ENCODE results near the gene PLA2G15.

PLA2G15 gene

GRCh38 chr16:68255712-68256111 is 10.5 kb downstream of the PLA2G15 start:
- FAIRE-seq: no peak

DNA sequence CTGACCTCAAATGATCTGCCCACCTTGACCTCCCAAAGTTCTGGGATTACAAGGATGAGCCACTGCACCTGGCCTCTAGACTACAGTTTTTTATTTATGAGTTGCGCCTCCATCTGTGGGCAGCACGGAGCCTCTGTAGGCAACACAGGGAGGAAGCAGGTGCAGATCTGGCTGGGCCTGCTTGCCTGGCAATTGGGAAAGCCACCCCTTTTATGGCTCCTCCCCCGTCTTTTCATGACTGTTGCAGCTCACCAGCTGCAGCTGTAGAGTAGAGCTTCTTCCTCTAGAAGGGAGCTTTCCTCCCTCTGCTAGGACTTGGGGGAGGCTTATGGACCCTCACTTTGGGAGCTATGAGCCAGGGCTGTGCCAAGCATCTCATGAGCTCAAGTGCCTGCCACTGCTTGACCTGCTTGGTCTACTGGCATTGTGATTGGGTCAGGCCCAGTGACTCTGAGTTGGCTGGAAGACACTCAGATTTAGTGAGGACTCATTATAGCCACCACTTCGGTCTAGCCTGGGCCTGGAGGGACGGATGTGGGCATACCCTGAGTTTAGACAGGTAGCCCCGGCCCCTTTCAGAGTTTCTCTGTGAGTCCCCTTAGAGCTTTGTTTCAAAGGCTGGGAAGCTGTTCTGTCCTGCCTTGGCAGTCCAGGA is 12.2 kb downstream of the PLA2G15 start:
- no peak for FAIRE-seq

- FAIRE-seq: no peak
Observed at GRCh38 chr16:68257906-68258800, 13.0 kb downstream of the PLA2G15 start.

DNA sequence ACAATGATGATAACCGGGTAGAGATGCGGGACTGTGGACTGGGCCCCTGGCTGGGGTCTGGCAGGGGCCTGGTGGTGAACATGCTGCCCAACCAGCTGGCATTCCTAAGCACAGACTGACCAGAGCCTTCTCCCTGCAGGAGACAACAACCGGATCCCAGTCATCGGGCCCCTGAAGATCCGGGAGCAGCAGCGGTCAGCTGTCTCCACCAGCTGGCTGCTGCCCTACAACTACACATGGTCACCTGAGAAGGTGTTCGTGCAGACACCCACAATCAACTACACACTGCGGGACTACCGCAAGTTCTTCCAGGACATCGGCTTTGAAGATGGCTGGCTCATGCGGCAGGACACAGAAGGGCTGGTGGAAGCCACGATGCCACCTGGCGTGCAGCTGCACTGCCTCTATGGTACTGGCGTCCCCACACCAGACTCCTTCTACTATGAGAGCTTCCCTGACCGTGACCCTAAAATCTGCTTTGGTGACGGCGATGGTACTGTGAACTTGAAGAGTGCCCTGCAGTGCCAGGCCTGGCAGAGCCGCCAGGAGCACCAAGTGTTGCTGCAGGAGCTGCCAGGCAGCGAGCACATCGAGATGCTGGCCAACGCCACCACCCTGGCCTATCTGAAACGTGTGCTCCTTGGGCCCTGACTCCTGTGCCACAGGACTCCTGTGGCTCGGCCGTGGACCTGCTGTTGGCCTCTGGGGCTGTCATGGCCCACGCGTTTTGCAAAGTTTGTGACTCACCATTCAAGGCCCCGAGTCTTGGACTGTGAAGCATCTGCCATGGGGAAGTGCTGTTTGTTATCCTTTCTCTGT is 14.0 kb downstream of the PLA2G15 start:
- no peak for FAIRE-seq

GRCh38 chr16:68263559-68264127 is 18.5 kb downstream of the PLA2G15 start:
- no peak for FAIRE-seq

- no peak for FAIRE-seq
Observed at GRCh38 chr16:68264128-68265077, 19.2 kb downstream of the PLA2G15 start, which contains the start of gene SLC7A6. SLC7A6 (plus strand) TSS chr16:68264526; CDS start chr16:68274727, 10,201 bp downstream.

GRCh38 chr16:68265078-68265920 is 20.1 kb downstream of the PLA2G15 start:
- FAIRE-seq: no peak

- FAIRE-seq: no peak
Observed at GRCh38 chr16:68267612-68268405, 22.6 kb downstream of the PLA2G15 start.

- FAIRE-seq: no peak
Observed at GRCh38 chr16:68269793-68270192, 24.6 kb downstream of the PLA2G15 start.

DNA sequence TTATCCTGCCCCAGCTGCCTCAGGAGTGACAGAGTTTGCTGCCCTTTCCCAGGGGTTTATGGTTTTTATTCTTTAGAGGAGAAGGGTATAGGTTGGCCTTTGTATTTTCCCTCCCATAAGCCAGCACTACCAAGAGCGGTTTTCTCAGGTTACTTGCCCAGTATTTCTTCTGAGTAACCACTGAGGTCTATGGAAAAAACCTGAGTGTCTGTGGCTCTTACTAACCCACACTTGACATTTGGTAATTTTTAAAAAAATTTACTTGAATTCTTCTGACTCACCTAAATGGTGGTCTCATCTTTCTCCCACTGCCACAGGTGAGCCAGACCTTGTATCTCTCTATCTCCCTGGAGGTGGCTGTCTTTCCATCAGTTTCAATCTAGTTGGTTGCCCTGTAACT is 25.2 kb downstream of the PLA2G15 start:
- no peak for FAIRE-seq

GRCh38 chr16:68272507-68273209 is 27.5 kb downstream of the PLA2G15 start:
- no peak for FAIRE-seq

DNA sequence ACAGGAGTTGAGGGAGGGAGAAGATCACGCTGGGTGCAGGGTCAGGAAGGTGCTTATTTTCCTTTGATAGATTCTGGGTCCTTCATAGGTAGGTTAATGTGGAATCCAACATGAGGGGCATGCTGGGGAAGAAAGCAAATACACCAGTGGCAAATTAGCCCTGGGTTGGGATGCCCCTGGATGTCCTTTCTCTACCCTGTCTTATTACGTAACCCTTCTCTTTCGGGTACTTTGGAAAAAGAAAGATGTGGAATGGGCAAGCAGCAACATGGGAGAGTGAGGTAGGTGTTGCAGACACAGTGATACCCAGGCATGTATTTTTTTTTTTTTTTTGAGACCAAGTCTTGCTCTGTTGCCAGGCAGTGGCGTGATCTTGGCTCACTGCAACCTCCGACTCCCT is 28.3 kb downstream of the PLA2G15 start:
- FAIRE-seq: no peak

DNA sequence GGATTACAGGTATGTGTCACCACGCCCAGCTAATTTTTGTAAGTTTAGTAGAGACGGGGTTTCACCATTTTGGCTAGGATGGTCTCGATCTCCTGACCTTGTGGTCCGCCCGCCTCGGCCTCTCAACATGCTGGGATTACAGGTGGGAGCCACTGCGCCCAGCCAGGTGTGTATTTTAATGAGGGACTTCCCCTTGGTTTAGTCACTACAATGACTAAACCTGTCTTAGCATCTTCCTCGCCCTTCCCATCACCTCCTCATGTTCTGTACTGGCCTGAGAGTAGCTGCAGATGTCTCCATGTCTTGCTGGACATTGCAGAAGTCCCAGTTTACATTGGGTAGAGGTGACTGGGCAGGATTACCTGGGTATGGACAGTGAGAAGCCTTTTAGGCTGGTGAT is 28.7 kb downstream of the PLA2G15 start:
- FAIRE-seq: no peak

DNA sequence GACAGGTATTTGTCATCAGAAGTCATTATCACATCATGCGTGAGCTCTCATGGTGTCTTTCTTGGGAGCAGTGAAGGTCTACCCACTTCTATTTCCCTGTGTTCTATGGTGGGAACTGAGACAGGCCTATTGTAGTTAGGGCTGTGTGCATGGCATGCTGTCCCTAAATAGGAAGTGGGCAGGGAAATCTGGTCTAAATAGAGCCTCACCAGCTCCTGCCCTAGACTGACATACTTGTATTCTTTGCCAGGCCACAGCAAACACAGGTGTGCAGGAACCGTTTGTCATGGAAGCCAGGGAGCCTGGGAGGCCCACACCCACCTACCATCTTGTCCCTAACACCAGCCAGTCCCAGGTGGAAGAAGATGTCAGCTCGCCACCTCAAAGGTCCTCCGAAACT is 29.3 kb downstream of the PLA2G15 start:
- no peak for FAIRE-seq

DNA sequence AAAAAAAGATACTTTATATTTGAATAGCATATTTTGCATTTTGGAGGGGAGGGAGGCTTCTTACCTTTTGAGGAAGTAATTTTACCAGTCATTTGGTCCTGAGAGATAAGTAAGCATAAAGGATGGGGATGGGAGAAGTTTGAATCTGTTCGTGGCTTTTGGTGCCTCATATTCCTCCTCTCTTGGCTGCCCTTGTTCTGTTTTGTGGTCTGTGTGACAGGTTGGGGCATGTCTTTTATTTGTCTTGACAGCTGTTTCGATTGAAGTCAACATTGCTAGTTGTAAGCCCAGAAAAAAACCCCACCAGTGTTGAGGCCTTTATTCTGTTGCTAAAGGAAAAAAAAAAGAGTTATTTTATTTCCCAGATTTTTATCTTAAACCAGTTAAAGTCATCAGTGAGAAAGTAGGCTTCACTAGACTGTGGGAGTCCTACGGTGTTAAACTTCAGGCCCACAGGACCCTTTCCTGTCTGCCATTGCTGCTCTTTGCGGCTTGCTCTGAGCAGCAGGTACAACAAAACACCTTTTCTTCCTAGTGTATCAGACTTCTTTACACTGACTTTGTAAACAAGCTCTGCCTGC is 30.5 kb downstream of the PLA2G15 start:
- FAIRE-seq: no peak

DNA sequence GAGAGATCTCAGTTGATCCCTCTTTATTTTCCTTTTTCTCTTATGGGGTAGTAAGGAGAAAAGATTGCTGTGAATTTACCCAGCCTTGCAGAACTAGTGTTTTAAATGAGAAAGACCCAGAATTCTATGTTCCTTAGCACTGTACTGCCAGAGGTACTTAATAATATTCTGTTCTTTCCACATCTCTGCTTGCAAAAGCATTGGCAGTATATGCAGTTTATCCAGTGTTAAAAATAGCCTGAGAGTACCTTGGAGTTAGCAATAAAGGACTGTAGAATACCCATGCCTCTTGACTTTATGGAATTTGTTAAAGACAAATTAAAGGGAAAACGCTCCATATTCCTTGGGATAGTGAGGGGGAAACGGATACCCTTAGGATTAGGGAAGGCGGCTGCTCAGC is 31.1 kb downstream of the PLA2G15 start:
- no peak for FAIRE-seq

DNA sequence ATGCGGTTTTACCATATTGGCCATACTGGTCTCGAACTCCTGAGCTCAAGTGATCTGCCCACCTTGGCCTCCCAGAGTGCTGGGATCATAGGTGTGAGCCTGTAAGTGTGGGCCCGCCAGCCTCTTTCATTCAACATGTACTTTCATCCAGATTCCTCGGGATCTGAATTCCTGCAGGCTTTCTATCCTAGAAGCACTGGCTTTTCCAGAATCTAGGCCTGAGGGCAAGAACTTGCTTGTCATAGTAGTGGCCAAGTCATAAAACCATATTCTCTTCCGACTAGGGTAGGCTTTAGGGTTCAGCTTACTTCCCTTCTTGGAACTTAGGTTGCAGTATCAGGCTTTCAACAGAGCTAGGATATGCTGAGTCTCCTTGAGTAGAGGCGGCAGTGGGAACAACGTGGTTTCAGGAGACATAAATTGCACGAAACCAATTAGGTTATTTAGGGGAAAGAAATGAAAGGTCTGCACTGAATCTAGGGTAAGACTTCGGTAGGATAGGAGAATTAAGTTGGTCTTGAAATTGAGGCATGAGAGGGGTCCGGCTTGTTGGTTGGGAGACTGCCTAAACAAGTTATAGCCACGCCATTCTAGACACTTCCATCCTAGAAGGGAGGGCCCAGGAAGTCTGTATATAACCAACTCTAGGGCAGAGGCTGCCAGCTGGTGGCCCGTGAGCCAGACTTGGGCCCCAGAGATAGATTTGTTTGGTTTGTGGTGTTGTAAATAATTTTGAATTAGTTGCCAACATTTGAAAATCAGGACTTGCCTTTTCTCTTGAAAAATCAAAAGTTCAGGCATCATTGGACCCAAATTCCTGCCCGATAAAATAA is 34.8 kb downstream of the PLA2G15 start:
- FAIRE-seq: no peak
